Activated CD8-positive, alpha-beta memory T cell treated with anti-CD3 and anti-CD28 coated beads, Interleukin-2, amount 10 ng/mL, durations not matched to agents 7 days and 5 days (primary cell): ENCODE results near the gene KCNIP3. TPM values are rescaled to one million over a fixed set of nuclear protein-coding genes. Genes with fewer than 3 reads are reported as not detected.
"Not testable (repeated sequence)": the region's sequence is repeated elsewhere in the genome, so short reads cannot be mapped to it uniquely, and the experiment has no call there.

Source experiments
- ATAC-seq: fragments of 150-1000 bp; cut with Tn5 transposase; one replicate; pipeline ENCODE4 v1.10.0; 2021; ENCODE audit warnings: moderate library complexity
- CTCF ChIA-PET: fragments of 350-600 bp; sonication (Branson Sonifier 250); formaldehyde crosslinking; loops from one replicate; lab custom pipeline; 2021; ENCODE audit warnings: antibody characterized with exemption; lab: Charles Lee
- DNase-seq: peaks from one replicate; pipeline ENCODE4 v3.0.0-alpha.2; 2020
- H3K27ac Mint-ChIP-seq: one replicate; pipeline ENCODE4 v1.8.0; 2021; ENCODE audit warnings: mild to moderate bottlenecking, mixed read lengths
- H3K27me3 Mint-ChIP-seq: one replicate; pipeline ENCODE4 v1.8.0; 2021; ENCODE audit warnings: mixed read lengths
- H3K36me3 Mint-ChIP-seq: one replicate; pipeline ENCODE4 v1.8.0; 2021; ENCODE audit warnings: mild to moderate bottlenecking, mixed read lengths
- H3K4me1 Mint-ChIP-seq: one replicate; pipeline ENCODE4 v1.8.0; 2021; ENCODE audit warnings: mixed read lengths
- H3K4me3 Mint-ChIP-seq: one replicate; pipeline ENCODE4 v1.8.0; 2021; ENCODE audit warnings: mild to moderate bottlenecking, moderate library complexity, mixed read lengths
- H3K9me3 Mint-ChIP-seq: one replicate; pipeline ENCODE4 v1.8.0; 2022; ENCODE audit warnings: low read depth, mixed read lengths
- total RNA-seq, 2 experiments: library from RNA; stranded (reverse); gene quantifications; one replicate each; pipeline ENCODE4 v1.2.3, GENCODE V29; 2021

The KCNIP3 gene
- total RNA-seq, 2 experiments from 2014 or later, result not detected

DNA sequence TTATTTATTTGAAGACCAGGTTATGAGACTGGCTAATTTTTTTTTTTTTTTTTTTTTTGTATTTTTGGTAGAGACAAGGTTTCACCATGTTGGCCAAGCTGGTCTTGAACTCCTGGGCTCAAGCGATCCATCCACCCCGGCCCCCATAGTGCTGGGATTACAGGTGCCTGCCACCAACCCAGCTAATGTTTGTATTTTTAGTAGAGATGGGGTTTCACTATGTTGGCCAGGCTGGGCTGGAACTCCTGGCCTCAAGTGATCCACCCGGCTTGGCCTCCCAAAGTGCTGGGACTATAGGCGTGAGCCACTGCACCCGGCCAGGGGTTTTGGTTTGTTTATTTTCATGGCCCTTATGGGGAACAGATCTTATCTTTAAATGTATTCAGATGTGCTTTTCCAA lies 27.4 kb upstream of the KCNIP3 start:
- not testable (repeated sequence) for H3K27me3 Mint-ChIP-seq, ATAC-seq, H3K36me3 Mint-ChIP-seq, H3K4me3 Mint-ChIP-seq, H3K9me3 Mint-ChIP-seq, DNase-seq, H3K4me1 Mint-ChIP-seq, H3K27ac Mint-ChIP-seq
- CTCF ChIA-PET, result interaction anchor here (0.6 kb wide), 1 partner anchor 8 kb away, joined by 3 read pairs; no protein-coding TSS in a partner anchor

DNA sequence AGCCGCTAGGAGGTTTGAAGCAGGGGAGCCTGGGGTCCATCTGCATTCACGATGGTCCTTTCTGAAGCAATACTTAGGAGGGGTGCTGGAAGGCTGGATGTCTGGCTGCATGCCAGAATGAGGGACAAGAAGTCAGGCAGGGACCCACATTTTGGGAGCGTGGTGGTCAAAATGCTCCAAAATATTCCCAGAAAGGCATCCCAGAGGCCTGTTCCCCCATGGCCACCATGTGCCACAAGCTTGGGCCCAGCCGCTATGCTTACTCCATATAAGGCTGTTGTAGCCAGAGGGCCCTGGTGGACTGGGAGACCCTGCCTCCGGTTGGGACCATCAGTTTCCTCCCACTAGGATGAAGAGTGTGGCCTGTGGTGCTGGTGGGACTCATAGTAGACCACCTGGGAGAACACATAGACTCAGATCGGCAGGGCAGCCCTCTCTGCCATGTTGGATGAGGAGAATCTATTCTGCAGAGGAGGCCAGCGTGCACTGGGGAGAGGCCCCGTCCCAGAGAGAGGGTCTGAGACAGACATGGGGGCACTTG lies 26.5 kb upstream of the KCNIP3 start:
- ATAC-seq (no peak), DNase-seq (peak; percentile 29)
- Mint-ChIP-seq H3K4me1 (no peaks in the 10 kb centered on the region), H3K27me3 (no peaks in the 10 kb centered on the region), H3K4me3 (no peak overlapping the region), H3K36me3 (no peaks in the 10 kb centered on the region), H3K27ac (no peak overlapping the region), H3K9me3 (no peaks in the 10 kb centered on the region)
- CTCF ChIA-PET, result no interaction called here

DNA sequence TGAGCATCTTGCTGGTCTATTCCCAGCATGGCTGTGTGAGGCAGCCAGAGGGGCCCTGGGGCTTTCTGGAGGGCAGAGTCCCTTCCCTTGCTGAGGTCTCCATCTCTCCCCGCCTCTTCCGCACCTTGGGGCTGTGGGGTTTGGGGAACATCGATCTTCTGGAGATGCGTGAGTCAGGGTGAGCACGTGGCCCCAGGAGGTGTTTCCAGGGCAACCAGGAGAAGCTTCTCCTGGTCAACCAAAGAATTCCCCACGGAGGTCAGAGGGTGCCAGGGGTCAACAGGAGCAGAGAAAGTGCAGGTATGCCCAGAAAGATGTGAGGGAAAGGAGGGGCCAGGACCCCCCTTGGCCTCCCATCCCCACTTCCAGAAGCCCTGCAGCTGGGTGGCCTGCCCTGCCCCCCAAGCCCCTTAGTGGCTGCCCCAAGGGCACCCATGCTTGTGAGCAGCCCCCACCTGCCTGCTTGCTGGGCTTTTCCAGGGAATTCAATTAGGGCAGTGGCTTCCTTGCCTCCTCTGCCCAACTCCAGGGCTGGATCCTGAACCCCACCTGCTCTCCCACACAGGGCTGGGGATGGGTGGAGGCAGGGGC lies 25.7 kb upstream of the KCNIP3 start:
- no peak overlapping the region for H3K27ac Mint-ChIP-seq
- DNase-seq, result peak; percentile 21

DNA sequence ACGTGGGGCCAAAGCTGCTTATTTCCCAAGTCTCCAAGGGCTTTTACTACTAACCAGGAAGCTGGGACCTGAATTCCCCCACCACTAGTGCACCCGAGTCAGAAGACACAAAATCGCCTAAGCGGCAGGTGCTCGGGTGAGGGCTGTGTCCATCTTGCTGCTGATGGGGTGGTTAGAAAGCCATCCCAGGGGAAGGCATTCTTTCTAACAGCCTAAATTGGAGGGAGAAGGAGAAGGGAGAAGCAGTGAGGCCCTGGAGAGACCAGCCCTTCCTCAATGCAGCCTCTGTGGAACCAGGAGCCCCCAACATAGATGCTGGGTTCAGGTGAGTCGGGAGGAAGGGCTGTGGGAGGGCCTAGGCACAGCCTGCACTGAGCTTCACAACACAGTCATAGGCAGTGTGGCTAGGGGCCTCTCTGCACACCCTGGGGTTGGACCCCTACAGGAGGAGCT lies 24.8 kb upstream of the KCNIP3 start:
- DNase-seq, result no peak
- H3K9me3 Mint-ChIP-seq, result no peaks in the 10 kb centered on the region
- no peaks in the 10 kb centered on the region for H3K4me1 Mint-ChIP-seq
- no peak overlapping the region for H3K4me3 Mint-ChIP-seq
- H3K27me3 Mint-ChIP-seq, result no peaks in the 10 kb centered on the region
- ATAC-seq, result no peak
- no peaks in the 10 kb centered on the region for H3K36me3 Mint-ChIP-seq
- CTCF ChIA-PET, result no interaction called here
- H3K27ac Mint-ChIP-seq, result no peak overlapping the region

More for the DNA sequence above, 25.7 kb upstream of the KCNIP3 start:
- H3K4me1 Mint-ChIP-seq, result no peaks in the 10 kb centered on the region
- H3K4me3 Mint-ChIP-seq, result no peak overlapping the region
- H3K9me3 Mint-ChIP-seq, result no peaks in the 10 kb centered on the region
- no peaks in the 10 kb centered on the region for H3K27me3 Mint-ChIP-seq
- H3K36me3 Mint-ChIP-seq, result no peaks in the 10 kb centered on the region
- no peak for ATAC-seq
- CTCF ChIA-PET, result no interaction called here

DNA sequence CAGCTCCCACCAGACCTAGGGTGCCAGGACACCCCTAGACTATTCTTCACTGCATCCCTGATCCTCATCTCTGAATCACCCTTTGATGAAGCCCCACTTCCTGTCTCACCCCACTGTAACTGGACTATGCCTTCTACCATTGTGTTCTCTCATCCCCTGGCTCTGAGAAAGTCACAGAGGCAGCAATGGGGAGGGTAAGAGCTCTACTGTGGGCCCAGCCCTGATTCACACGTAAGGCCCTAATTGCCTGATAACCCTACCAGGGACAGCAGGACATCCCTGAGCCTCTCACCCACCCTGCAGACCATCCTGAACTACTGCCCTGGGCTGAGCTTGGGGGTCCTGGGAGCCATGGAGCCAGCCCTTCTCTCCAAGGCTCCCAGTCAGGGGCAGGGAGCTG lies 24.4 kb upstream of the KCNIP3 start:
- Mint-ChIP-seq H3K4me3 (no peak overlapping the region), H3K27me3 (no peaks in the 10 kb centered on the region), H3K36me3 (no peaks in the 10 kb centered on the region), H3K9me3 (no peaks in the 10 kb centered on the region), H3K27ac (no peak overlapping the region), H3K4me1 (no peaks in the 10 kb centered on the region)
- no peak for DNase-seq
- CTCF ChIA-PET, result no interaction called here
- no peak for ATAC-seq

DNA sequence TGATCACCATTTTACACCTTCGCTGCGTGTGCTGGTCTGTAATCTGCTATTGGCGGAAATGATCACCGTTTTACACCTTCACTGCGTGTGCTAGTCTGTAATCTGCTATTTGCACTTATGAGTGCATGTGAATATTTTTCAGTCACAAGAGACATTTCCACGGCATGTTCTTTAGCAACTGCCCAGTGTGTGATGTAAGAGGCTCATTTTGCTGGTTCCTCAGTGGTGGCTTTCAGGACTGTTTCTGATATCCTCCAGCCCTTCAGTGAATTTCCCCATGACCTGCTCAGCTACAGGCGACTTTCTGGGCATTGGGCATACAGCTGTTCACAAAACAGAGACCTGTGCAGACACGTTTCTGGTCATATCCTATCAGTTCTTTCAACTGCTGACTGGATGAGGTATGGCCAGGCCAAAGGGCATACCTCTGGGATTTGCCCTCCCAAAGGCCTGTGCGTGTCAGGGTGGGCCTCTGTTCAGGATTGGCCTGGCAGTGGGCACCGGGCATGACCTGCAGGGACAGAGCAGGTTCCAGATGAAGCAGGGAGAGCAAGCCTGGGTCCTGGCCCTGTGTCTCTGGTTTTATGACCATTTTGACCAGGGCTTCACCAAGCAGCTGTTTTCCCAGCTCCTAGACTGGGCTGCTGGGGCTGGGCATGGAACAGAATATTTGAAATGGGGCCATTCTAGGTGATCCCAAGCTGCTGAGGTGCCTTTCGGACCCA lies 23.4 kb upstream of the KCNIP3 start:
- DNase-seq (no peak), ATAC-seq (no peak)
- Mint-ChIP-seq H3K36me3 (no peaks in the 10 kb centered on the region), H3K4me3 (no peak overlapping the region), H3K9me3 (no peaks in the 10 kb centered on the region), H3K4me1 (no peaks in the 10 kb centered on the region), H3K27me3 (no peaks in the 10 kb centered on the region), H3K27ac (no peak overlapping the region)
- CTCF ChIA-PET, result no interaction called here

DNA sequence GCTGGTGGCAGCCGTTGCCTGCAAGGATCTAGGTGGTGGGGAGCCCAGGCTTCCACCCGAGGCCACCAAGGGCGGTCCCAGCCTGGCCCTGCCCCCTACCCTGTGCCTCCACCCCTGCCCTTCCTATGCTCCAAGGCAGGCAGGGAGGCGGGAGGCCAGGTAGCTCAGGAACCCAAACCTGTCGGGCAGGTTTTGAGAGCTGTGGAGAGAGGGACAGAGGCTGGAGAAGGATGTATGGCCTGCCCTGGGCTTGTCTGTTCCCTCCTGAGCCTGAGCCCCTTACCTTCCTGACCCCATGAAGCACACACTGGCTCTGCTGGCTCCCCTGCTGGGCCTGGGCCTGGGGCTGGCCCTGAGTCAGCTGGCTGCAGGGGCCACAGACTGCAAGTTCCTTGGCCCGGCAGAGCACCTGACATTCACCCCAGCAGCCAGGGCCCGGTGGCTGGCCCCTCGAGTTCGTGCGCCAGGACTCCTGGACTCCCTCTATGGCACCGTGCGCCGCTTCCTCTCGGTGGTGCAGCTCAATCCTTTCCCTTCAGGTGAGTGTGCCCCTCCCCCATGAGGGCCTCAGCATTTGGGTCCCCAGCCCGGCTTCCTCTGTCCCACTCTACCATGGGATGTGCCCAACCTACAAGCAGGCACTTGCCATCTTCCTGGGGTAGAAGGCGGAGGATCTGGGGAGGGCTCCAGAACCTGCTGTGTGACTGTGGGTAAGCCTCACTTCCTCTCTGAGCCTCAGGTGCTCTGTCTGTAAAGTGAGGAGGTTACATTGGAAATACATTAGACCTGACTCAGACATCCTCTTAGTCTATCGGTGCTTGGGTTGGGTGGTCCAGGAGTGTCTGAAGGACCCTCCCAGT lies 22.6 kb upstream of the KCNIP3 start, which contains the start of gene PROM2:
Gene PROM2, plus strand, starts transcription at position 159 of the 860 bp plus-strand sequence. Its CDS starts 137 bp downstream, at position 296.
- DNase-seq (no peak), ATAC-seq (no peak)
- Mint-ChIP-seq H3K4me3 (no peak within 1 kb of the TSS), H3K4me1 (no peaks in the 10 kb centered on the region), H3K36me3 (no peaks in the 10 kb centered on the region), H3K9me3 (no peaks in the 10 kb centered on the region), H3K27ac (no peak within 1 kb of the TSS), H3K27me3 (no peaks in the 10 kb centered on the region)
- CTCF ChIA-PET, result no interaction called here

DNA sequence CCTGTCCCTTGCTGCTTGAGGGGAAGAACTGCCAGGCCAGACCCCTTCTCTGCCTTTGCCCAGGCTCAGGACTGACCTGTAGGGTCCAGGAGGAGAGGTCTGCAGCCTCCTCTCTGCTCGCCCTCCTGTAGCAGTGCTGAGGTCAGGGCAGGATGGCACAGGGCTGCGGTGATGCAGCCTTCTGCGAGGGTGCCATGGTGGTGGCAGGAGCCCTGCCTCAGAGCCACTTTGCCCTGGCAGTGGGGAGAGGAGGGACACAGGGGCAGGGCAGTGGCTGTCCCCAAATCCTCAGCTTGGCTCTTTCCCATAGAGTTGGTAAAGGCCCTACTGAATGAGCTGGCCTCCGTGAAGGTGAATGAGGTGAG lies 22.0 kb upstream of the KCNIP3 start:
- no peak overlapping the region for H3K4me3 Mint-ChIP-seq
- ATAC-seq (no peak), DNase-seq (no peak)

DNA sequence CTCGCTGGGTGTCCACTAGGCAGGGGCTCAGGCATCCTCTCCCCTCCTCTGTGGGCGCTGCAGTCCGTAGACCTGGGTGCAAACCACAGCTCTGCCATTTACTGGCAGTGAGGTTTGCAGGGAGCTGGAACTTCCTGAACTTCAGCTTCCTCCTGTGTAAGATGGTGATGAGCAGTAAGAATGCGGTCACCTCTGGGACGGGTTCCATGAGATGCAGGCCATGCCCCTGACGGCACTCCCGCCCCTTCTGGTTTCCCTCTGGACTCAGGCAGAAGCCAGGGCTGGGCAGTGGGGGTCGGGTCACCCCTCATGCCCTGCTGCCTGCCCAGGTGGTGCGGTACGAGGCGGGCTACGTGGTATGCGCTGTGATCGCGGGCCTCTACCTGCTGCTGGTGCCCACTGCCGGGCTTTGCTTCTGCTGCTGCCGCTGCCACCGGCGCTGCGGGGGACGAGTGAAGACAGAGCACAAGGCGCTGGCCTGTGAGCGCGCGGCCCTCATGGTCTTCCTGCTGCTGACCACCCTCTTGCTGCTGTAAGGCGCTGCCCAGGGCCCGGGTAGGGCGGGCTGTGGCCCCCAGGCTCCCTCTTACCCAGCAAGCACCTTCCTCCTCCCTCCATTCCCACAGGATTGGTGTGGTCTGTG lies 21.4 kb upstream of the KCNIP3 start:
- H3K4me1 Mint-ChIP-seq, result no peaks in the 10 kb centered on the region
- CTCF ChIA-PET, result no interaction called here
- ATAC-seq, result no peak

More for the DNA sequence above, 22.0 kb upstream of the KCNIP3 start:
- no peaks in the 10 kb centered on the region for H3K36me3 Mint-ChIP-seq
- H3K9me3 Mint-ChIP-seq, result no peaks in the 10 kb centered on the region
- H3K27me3 Mint-ChIP-seq, result no peaks in the 10 kb centered on the region
- CTCF ChIA-PET, result no interaction called here
- no peaks in the 10 kb centered on the region for H3K4me1 Mint-ChIP-seq
- no peak overlapping the region for H3K27ac Mint-ChIP-seq

DNA sequence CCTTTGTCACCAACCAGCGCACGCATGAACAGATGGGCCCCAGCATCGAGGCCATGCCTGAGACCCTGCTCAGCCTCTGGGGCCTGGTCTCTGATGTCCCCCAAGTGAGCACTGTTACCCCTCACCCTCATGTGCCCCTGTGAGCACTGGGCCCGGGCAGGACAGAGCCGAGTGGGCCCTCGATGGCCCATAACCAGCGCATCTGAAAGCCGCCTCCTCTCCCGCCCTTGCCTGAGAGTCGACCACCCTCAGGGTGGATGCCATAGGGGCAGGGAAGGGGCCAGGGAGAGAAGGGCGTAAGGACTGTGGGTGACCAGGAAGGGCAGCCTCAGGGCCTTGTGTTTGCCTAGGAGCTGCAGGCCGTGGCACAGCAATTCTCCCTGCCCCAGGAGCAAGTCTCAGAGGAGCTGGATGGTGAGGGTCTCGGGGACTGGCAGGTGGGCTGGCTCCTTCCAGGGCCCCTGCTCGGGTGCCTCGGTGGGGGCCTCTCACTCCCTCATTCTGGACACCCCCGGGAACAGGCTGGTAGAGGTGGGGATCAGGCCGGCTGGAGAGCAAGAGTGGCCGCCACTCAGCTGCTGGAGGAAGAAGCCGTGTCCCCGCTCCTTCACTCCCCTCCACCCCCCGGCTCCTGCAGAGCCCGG lies 20.8 kb upstream of the KCNIP3 start:
- H3K27me3 Mint-ChIP-seq, result no peaks in the 10 kb centered on the region
- H3K4me3 Mint-ChIP-seq, result no peak overlapping the region
- H3K27ac Mint-ChIP-seq, result no peak overlapping the region

More for the DNA sequence above, 21.4 kb upstream of the KCNIP3 start:
- no peak for DNase-seq
- no peaks in the 10 kb centered on the region for H3K9me3 Mint-ChIP-seq
- H3K4me3 Mint-ChIP-seq, result no peak overlapping the region
- no peaks in the 10 kb centered on the region for H3K27me3 Mint-ChIP-seq
- H3K27ac Mint-ChIP-seq, result no peak overlapping the region
- no peaks in the 10 kb centered on the region for H3K36me3 Mint-ChIP-seq

DNA sequence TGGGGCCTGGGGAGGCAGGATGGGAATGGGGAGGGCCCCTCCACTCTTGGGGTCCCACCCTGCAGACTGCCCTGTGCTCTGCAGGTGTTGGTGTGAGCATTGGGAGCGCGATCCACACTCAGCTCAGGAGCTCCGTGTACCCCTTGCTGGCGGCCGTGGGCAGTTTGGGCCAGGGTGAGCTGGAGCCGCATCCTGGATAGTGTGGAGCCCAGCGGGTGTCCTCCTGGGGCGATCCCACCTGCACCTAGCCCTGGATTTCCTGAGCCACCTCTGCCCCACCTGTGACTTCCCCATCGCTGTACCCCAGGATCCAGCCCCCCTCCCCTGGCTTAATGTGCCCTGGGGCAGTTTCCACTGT lies 20.3 kb upstream of the KCNIP3 start:
- CTCF ChIA-PET, result no interaction called here
- H3K27ac Mint-ChIP-seq, result no peak overlapping the region
- H3K9me3 Mint-ChIP-seq, result no peaks in the 10 kb centered on the region

More for the DNA sequence above, 20.8 kb upstream of the KCNIP3 start:
- Mint-ChIP-seq H3K4me1 (no peaks in the 10 kb centered on the region), H3K36me3 (no peaks in the 10 kb centered on the region), H3K9me3 (no peaks in the 10 kb centered on the region)
- CTCF ChIA-PET, result no interaction called here
- no peak for DNase-seq
- no peak for ATAC-seq

DNA sequence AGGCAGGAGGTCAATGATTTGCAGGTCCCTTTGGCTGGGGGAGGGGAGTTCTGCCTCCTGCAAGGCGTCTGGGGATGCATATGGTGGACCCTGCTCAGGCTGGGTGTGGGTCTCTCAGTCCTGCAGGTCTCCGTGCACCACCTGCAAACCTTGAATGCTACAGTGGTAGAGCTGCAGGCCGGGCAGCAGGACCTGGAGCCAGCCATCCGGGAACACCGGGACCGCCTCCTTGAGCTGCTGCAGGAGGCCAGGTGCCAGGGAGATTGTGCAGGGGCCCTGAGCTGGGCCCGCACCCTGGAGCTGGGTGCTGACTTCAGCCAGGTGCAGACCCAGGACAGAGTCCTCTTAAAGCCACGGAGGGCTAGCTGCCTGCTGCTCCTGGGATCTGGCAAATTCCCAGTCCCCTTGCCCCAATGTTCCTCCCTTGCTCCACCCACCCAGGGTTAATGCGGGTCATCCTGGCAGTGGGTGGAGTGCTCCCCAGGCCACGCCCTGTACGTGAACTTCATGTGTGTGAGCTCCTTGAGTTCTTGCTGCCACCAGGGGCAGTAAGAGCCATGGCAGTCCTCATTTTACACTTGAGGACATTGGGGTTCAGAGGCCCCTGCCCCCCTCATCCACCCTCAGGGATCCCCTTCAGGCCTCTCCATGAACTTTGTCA lies 19.8 kb upstream of the KCNIP3 start:
- Mint-ChIP-seq H3K9me3 (no peaks in the 10 kb centered on the region), H3K4me3 (no peak overlapping the region), H3K36me3 (no peaks in the 10 kb centered on the region), H3K4me1 (no peaks in the 10 kb centered on the region), H3K27ac (no peak overlapping the region), H3K27me3 (no peaks in the 10 kb centered on the region)
- DNase-seq, result no peak
- CTCF ChIA-PET, result no interaction called here
- ATAC-seq, result no peak

More for the DNA sequence above, 20.3 kb upstream of the KCNIP3 start:
- no peaks in the 10 kb centered on the region for H3K27me3 Mint-ChIP-seq
- ATAC-seq (no peak), DNase-seq (no peak)
- no peak overlapping the region for H3K4me3 Mint-ChIP-seq
- no peaks in the 10 kb centered on the region for H3K36me3 Mint-ChIP-seq
- H3K4me1 Mint-ChIP-seq, result no peaks in the 10 kb centered on the region
